Thyroid gland (tissue), 4 donors: ENCODE data around the gene MAL.

Experiments used
- CTCF ChIP-seq, 6 experiments: fragments of 200-600 bp in 3 of 6; fragments of 450-650 bp in 3 of 6; sonication (generic) in 3 of 6; IDR thresholded peaks; one replicate each; pipeline ENCODE4 v1.5.1; 2016 to 2019; ENCODE audit warnings: antibody characterized with exemption in 6 of 6, mild to moderate bottlenecking in 2 of 6, inconsistent platforms in 1 of 6, moderate library complexity in 1 of 6
- POLR2A ChIP-seq, 2 donors: fragments of 450-650 bp; IDR thresholded peaks; one replicate each; pipeline ENCODE4 v1.6.1; 2017; ENCODE audit warnings: antibody characterized with exemption in 2 of 2, mild to moderate bottlenecking in 2 of 2, moderate library complexity in 1 of 2

GRCh38 chr2:95058989-95059641 is 33.6 kb downstream of the MAL start:
- no peak for TF ChIP-seq CTCF (IDR thresholded peaks at IDR 0.05)
- peak in 1 of 2 donors; percentile 84 for TF ChIP-seq POLR2A (IDR thresholded peaks at IDR 0.05)
